WTC11 (cell line): ENCODE results near the gene NHSL2. TPM values are rescaled to one million over a fixed set of nuclear protein-coding genes. Genes with fewer than 3 reads are reported as not detected.

Source experiments
- ATAC-seq: fragments of 200-7000 bp; cut with Tn5 transposase; 2 replicates; pipeline ENCODE4 v1.10.0; 2021; ENCODE audit warnings: mild to moderate bottlenecking, moderate library complexity
- CTCF ChIA-PET: fragments of 300-600 bp; sonication (Branson Sonifier 250); formaldehyde crosslinking; loops from one replicate; lab custom pipeline; 2021; ENCODE audit warnings: antibody characterized with exemption; lab: Charles Lee
- POLR2A ChIA-PET: fragments of 350-600 bp; sonication (Branson Sonifier 250); formaldehyde crosslinking; loops from one replicate; lab custom pipeline; 2021; ENCODE audit warnings: antibody characterized with exemption; lab: Charles Lee
- DNase-seq: peaks from one replicate; pipeline ENCODE4 v3.0.0; 2021; ENCODE audit warnings: low spot score
- H3K27ac Mint-ChIP-seq: 2 replicates; pipeline ENCODE4 v1.8.0; 2021; ENCODE audit warnings: mixed read lengths
- H3K27me3 Mint-ChIP-seq: 2 replicates; pipeline ENCODE4 v1.8.0; 2021; ENCODE audit warnings: low read depth, mild to moderate bottlenecking, moderate library complexity, mixed read lengths
- H3K36me3 Mint-ChIP-seq: 2 replicates; pipeline ENCODE4 v1.8.0; 2021; ENCODE audit warnings: mixed read lengths
- H3K4me1 Mint-ChIP-seq: 2 replicates; pipeline ENCODE4 v1.8.0; 2022; ENCODE audit warnings: mixed read lengths
- H3K4me3 Mint-ChIP-seq: 2 replicates; pipeline ENCODE4 v1.8.0; 2021; ENCODE audit warnings: mild to moderate bottlenecking, moderate library complexity, mixed read lengths
- H3K9me3 Mint-ChIP-seq: 2 replicates; pipeline ENCODE4 v1.8.0; 2021; ENCODE audit warnings: mixed read lengths
- E2F5 ChIP-seq: sonication (generic); formaldehyde crosslinking; IDR thresholded peaks from 2 replicates; pipeline ENCODE4 v1.8.1; 2022; ENCODE audit warnings: mild to moderate bottlenecking, moderate library complexity, missing genetic modification reagents
- FOXP4 ChIP-seq: sonication (generic); formaldehyde crosslinking; IDR thresholded peaks from 2 replicates; pipeline ENCODE4 v1.8.0; 2022; ENCODE audit warnings: mild to moderate bottlenecking, missing genetic modification reagents
- HMGA2 ChIP-seq: fragments of 250-450 bp; sonication (Bioruptor Pico); IDR thresholded peaks from 2 replicates; pipeline ENCODE4 v1.4.0; 2021; ENCODE audit warnings: mild to moderate bottlenecking, moderate library complexity
- IRF2 ChIP-seq: sonication (generic); formaldehyde crosslinking; IDR thresholded peaks from 2 replicates; pipeline ENCODE4 v1.8.0; 2022; ENCODE audit warnings: low read depth, missing genetic modification reagents, borderline replicate concordance
- JAZF1 ChIP-seq: fragments of 250-450 bp; sonication (Bioruptor Pico); IDR thresholded peaks from 2 replicates; pipeline ENCODE4 v1.9.0; 2021; ENCODE audit warnings: moderate library complexity, mild to moderate bottlenecking, inconsistent platforms
- JUN ChIP-seq: sonication (generic); formaldehyde crosslinking; IDR thresholded peaks from 2 replicates; pipeline ENCODE4 v1.8.0; 2023; ENCODE audit warnings: mild to moderate bottlenecking, missing genetic modification reagents
- NFE2L1 ChIP-seq: sonication (generic); formaldehyde crosslinking; IDR thresholded peaks from 2 replicates; pipeline ENCODE4 v1.8.1; 2023; ENCODE audit warnings: missing genetic modification reagents
- NR2C2 ChIP-seq: sonication (generic); formaldehyde crosslinking; IDR thresholded peaks from 2 replicates; pipeline ENCODE4 v1.8.0; 2022; ENCODE audit warnings: mild to moderate bottlenecking, missing genetic modification reagents
- PREB ChIP-seq: sonication (generic); formaldehyde crosslinking; IDR thresholded peaks from 2 replicates; pipeline ENCODE4 v1.8.1; 2022; ENCODE audit warnings: mild to moderate bottlenecking, missing genetic modification reagents, moderate library complexity, borderline replicate concordance
- RORB ChIP-seq: fragments of 250-450 bp; sonication (Bioruptor Pico); IDR thresholded peaks from 2 replicates; pipeline ENCODE4 v1.9.0; 2021; ENCODE audit warnings: mild to moderate bottlenecking
- SP1 ChIP-seq: sonication (generic); formaldehyde crosslinking; conservative IDR thresholded peaks from 2 replicates; pipeline ENCODE4 v1.8.1; 2022; ENCODE audit warnings: missing genetic modification reagents
- ZNF138 ChIP-seq: sonication (generic); formaldehyde crosslinking; conservative IDR thresholded peaks from 2 replicates; pipeline ENCODE4 v1.8.1; 2022; ENCODE audit warnings: mild to moderate bottlenecking, moderate library complexity, missing genetic modification reagents
- ZNF232 ChIP-seq: sonication (generic); formaldehyde crosslinking; IDR thresholded peaks from 2 replicates; pipeline ENCODE4 v1.8.0; 2022; ENCODE audit warnings: mild to moderate bottlenecking, missing genetic modification reagents
- ZNF263 ChIP-seq: sonication (generic); formaldehyde crosslinking; IDR thresholded peaks from 2 replicates; pipeline ENCODE4 v1.8.1; 2022; ENCODE audit warnings: low read depth, mild to moderate bottlenecking, moderate library complexity, missing genetic modification reagents
- ZNF281 ChIP-seq: sonication (generic); formaldehyde crosslinking; IDR thresholded peaks from 2 replicates; pipeline ENCODE4 v1.8.0; 2023; ENCODE audit warnings: mild to moderate bottlenecking, missing genetic modification reagents
- ZNF396 ChIP-seq: fragments of 250-450 bp; sonication (Bioruptor Pico); IDR thresholded peaks from 2 replicates; pipeline ENCODE4 v1.8.0; 2021; ENCODE audit warnings: mild to moderate bottlenecking, moderate library complexity, borderline replicate concordance
- total RNA-seq: library from RNA; stranded (reverse); gene quantifications from 3 replicates; pipeline ENCODE4 v1.2.3, GENCODE V29; 2021
- TF ChIP-seq, protein P1 (sequence below): sonication (generic); formaldehyde crosslinking; IDR thresholded peaks from 2 replicates; pipeline ENCODE4 v1.8.0; 2022; ENCODE audit warnings: mild to moderate bottlenecking, missing genetic modification reagents
- TF ChIP-seq, protein P2 (sequence below): sonication (generic); formaldehyde crosslinking; IDR thresholded peaks from 2 replicates; pipeline ENCODE4 v1.8.0; 2023; ENCODE audit warnings: missing genetic modification reagents
- TF ChIP-seq, protein P3 (sequence below): fragments of 200-600 bp; IDR thresholded peaks from 2 replicates; pipeline ENCODE4 v1.8.0; 2022; ENCODE audit warnings: antibody characterized with exemption
- TF ChIP-seq, protein P4 (sequence below): sonication (generic); formaldehyde crosslinking; IDR thresholded peaks from 2 replicates; pipeline ENCODE4 v1.8.1; 2022; ENCODE audit warnings: low read depth, missing genetic modification reagents, borderline replicate concordance

NHSL2 gene
- total RNA-seq, 1 experiment from 2014 or later, result 7.9 TPM

DNA sequence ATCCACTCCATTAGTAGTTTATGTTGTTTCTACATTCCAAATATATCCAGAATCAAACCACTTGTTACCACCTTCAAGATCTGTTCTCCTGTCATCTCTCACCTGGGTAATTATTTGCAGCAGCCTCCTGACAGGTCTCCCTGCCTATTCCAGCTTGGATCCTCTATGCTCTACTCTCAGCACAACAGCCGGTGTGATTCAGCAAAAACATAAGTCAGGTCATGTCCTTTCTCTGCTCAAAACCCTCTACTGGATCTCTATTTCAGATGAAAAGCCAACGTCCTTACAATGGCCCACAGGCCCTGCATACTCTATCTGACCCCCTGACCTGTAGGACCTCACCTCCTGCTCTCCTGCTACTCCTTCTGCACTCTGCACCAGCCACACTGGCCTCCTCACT is 84.5 kb downstream of the NHSL2 start:
- ChIA-PET POLR2A (no interaction called here), CTCF (interaction anchor here (2.4 kb wide), 1 partner anchor 85 kb away, joined by 7 read pairs; the partner anchor contains the start of gene NHSL2)
- no peaks in the 10 kb centered on the region for H3K9me3 Mint-ChIP-seq
- H3K4me3 Mint-ChIP-seq, result no peak overlapping the region
- no peaks in the 10 kb centered on the region for H3K36me3 Mint-ChIP-seq
- peaks cover 30% of the 10 kb centered on the region for H3K27me3 Mint-ChIP-seq
- DNase-seq (no peak), ATAC-seq (no peak)
- peaks cover 67% of the 10 kb centered on the region for H3K4me1 Mint-ChIP-seq
- no peak for TF ChIP-seq NR2C2 (CRISPR knock-in tag)
- no peak for TF ChIP-seq SP1 (CRISPR knock-in tag)
- TF ChIP-seq, protein P1, sequence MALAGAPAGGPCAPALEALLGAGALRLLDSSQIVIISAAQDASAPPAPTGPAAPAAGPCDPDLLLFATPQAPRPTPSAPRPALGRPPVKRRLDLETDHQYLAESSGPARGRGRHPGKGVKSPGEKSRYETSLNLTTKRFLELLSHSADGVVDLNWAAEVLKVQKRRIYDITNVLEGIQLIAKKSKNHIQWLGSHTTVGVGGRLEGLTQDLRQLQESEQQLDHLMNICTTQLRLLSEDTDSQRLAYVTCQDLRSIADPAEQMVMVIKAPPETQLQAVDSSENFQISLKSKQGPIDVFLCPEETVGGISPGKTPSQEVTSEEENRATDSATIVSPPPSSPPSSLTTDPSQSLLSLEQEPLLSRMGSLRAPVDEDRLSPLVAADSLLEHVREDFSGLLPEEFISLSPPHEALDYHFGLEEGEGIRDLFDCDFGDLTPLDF, result no peak
- TF ChIP-seq JAZF1 (CRISPR knock-in tag), result no peak
- no peak for TF ChIP-seq NFE2L1 (CRISPR knock-in tag)
- TF ChIP-seq ZNF281 (CRISPR knock-in tag), result no peak
- TF ChIP-seq IRF2 (CRISPR knock-in tag), result no peak
- TF ChIP-seq, protein P2, sequence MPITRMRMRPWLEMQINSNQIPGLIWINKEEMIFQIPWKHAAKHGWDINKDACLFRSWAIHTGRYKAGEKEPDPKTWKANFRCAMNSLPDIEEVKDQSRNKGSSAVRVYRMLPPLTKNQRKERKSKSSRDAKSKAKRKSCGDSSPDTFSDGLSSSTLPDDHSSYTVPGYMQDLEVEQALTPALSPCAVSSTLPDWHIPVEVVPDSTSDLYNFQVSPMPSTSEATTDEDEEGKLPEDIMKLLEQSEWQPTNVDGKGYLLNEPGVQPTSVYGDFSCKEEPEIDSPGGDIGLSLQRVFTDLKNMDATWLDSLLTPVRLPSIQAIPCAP (CRISPR knock-in tag), result no peak
- no peak for TF ChIP-seq ZNF396 (CRISPR knock-in tag)
- TF ChIP-seq ZNF138 (CRISPR knock-in tag), result no peak
- no peak for TF ChIP-seq RORB
- H3K27ac Mint-ChIP-seq, result no peak overlapping the region

DNA sequence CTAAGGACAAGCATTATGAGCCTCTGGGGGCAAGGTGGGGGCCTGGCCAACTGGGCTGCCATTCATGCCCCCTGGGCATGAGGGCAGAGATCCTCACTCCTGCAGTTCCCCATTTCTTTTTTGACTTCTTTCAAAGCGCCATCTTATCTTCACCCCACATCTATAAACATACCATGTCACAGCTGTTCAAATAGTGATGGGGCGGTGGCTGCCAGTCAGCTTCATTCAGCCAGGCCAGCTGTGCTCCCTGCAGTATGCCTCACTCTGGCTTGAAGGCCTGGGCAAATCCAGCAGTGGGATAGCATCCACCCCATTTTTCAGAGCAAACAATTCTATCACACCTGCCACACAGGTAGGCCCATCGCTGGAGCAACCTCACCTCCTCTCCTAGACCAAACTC is 85.5 kb downstream of the NHSL2 start:
- Mint-ChIP-seq H3K9me3 (no peaks in the 10 kb centered on the region), H3K27me3 (peaks cover 20% of the 10 kb centered on the region), H3K4me3 (no peak overlapping the region), H3K36me3 (no peaks in the 10 kb centered on the region), H3K4me1 (peaks cover 67% of the 10 kb centered on the region), H3K27ac (no peak overlapping the region)
- ChIA-PET POLR2A (interaction anchor here (1.1 to 1.9 kb wide), 2 partner anchors 60 to 85 kb away, joined by 3 to 14 read pairs; partner anchors contain the start of gene NHSL2), CTCF (interaction anchor here (1.3 to 3.2 kb wide), 3 partner anchors 41 to 86 kb away, joined by 4 to 29 read pairs (median 4); partner anchors contain the start of gene NHSL2)
- no peak for DNase-seq
- no peak for ATAC-seq
- TF ChIP-seq SP1 (CRISPR knock-in tag) (no peak), HMGA2 (CRISPR knock-in tag) (no peak), ZNF263 (CRISPR knock-in tag) (no peak), E2F5 (no peak), PREB (CRISPR knock-in tag) (no peak), FOXP4 (CRISPR knock-in tag) (no peak), ZNF232 (no peak), JUN (CRISPR knock-in tag) (no peak), ZNF281 (CRISPR knock-in tag) (no peak)
- TF ChIP-seq, protein P3, sequence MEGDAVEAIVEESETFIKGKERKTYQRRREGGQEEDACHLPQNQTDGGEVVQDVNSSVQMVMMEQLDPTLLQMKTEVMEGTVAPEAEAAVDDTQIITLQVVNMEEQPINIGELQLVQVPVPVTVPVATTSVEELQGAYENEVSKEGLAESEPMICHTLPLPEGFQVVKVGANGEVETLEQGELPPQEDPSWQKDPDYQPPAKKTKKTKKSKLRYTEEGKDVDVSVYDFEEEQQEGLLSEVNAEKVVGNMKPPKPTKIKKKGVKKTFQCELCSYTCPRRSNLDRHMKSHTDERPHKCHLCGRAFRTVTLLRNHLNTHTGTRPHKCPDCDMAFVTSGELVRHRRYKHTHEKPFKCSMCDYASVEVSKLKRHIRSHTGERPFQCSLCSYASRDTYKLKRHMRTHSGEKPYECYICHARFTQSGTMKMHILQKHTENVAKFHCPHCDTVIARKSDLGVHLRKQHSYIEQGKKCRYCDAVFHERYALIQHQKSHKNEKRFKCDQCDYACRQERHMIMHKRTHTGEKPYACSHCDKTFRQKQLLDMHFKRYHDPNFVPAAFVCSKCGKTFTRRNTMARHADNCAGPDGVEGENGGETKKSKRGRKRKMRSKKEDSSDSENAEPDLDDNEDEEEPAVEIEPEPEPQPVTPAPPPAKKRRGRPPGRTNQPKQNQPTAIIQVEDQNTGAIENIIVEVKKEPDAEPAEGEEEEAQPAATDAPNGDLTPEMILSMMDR, result no peak
- TF ChIP-seq, protein P4, sequence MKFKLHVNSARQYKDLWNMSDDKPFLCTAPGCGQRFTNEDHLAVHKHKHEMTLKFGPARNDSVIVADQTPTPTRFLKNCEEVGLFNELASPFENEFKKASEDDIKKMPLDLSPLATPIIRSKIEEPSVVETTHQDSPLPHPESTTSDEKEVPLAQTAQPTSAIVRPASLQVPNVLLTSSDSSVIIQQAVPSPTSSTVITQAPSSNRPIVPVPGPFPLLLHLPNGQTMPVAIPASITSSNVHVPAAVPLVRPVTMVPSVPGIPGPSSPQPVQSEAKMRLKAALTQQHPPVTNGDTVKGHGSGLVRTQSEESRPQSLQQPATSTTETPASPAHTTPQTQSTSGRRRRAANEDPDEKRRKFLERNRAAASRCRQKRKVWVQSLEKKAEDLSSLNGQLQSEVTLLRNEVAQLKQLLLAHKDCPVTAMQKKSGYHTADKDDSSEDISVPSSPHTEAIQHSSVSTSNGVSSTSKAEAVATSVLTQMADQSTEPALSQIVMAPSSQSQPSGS, result no peak
